Fibroblast of skin of back (primary cell): ENCODE measurements around the gene CAMKK2.
"Not testable (repeated sequence)": the region's sequence is repeated elsewhere in the genome, so short reads cannot be mapped to it uniquely, and the experiment has no call there.

Experiments used
- DNase-seq: peaks from one replicate; pipeline ENCODE4 v3.0.0-alpha.2; 2013

Gene CAMKK2

GRCh38 chr12:121297435-121297991, 1.0 kb upstream of the CAMKK2 start:
- DNase-seq: peak; percentile 32

GRCh38 chr12:121295746-121296617, 527 bp downstream of the CAMKK2 start:
- peak; percentile 15 for DNase-seq

- DNase-seq: peak; percentile 7
Measured at GRCh38 chr12:121295116-121295745, 1.3 kb downstream of the CAMKK2 start.

GRCh38 chr12:121294151-121294889, 2.2 kb downstream of the CAMKK2 start:
- DNase-seq: no peak

- no peak for DNase-seq
Measured at GRCh38 chr12:121293603-121294002, 2.9 kb downstream of the CAMKK2 start.

- no peak for DNase-seq
Measured at GRCh38 chr12:121290410-121290809, 6.1 kb downstream of the CAMKK2 start.

- no peak for DNase-seq
Measured at GRCh38 chr12:121289962-121290361, 6.5 kb downstream of the CAMKK2 start.

GRCh38 chr12:121288986-121289385, 7.5 kb downstream of the CAMKK2 start:
- no peak for DNase-seq

- DNase-seq: no peak
Measured at GRCh38 chr12:121288158-121288845, 8.2 kb downstream of the CAMKK2 start.

GRCh38 chr12:121287267-121287954, 9.1 kb downstream of the CAMKK2 start:
- peak; percentile 19 for DNase-seq

- no peak for DNase-seq
Measured at GRCh38 chr12:121285856-121286255, 10.7 kb downstream of the CAMKK2 start.

GRCh38 chr12:121284551-121285390, 11.7 kb downstream of the CAMKK2 start:
- no peak for DNase-seq

- DNase-seq: no peak
Measured at GRCh38 chr12:121283841-121284240, 12.7 kb downstream of the CAMKK2 start.

GRCh38 chr12:121283388-121283787, 13.1 kb downstream of the CAMKK2 start:
- no peak for DNase-seq

- not testable (repeated sequence) for DNase-seq
Measured at GRCh38 chr12:121282910-121283309, 13.6 kb downstream of the CAMKK2 start.

- DNase-seq: no peak
Measured at GRCh38 chr12:121282072-121282742, 14.3 kb downstream of the CAMKK2 start.

GRCh38 chr12:121281116-121281515, 15.4 kb downstream of the CAMKK2 start:
- DNase-seq: not testable (repeated sequence)

GRCh38 chr12:121280531-121280930, 16.0 kb downstream of the CAMKK2 start:
- DNase-seq: not testable (repeated sequence)

- no peak for DNase-seq
Measured at GRCh38 chr12:121279507-121279915, 17.0 kb downstream of the CAMKK2 start.

- no peak for DNase-seq
Measured at GRCh38 chr12:121279071-121279375, 17.5 kb downstream of the CAMKK2 start.
